H54 (cell line): ENCODE measurements around the gene SYTL3.
A peak's percentile ranks its signal among the peaks of the same experiment; 100 is the strongest.
"Not testable (repeated sequence)": the region's sequence is repeated elsewhere in the genome, so short reads cannot be mapped to it uniquely, and the experiment has no call there.

Experiments
- DNase-seq: peaks from one replicate; pipeline ENCODE4 v3.0.0; 2011; ENCODE audit warnings: low spot score, mixed read lengths; ENCODE audit not compliant: insufficient read length
- FAIRE-seq: peaks from 3 replicates; lab custom pipeline; 2011; peaks lifted over from hg19 to GRCh38; lab: Jason Lieb, UNC
- POLR2A ChIP-seq: IDR thresholded peaks from 2 replicates; pipeline ENCODE4 v1.6.1; 2011; ENCODE audit warnings: low read depth, mild to moderate bottlenecking, low read length

SYTL3 gene

GRCh38 chr6:158782432-158783166 lies 132.7 kb downstream of the SYTL3 start:
- FAIRE-seq (no peak), DNase-seq (no peak)
- no peak for TF ChIP-seq POLR2A

GRCh38 chr6:158783167-158783450 lies 133.3 kb downstream of the SYTL3 start:
- FAIRE-seq, result no peak
- no peak for DNase-seq
- no peak for TF ChIP-seq POLR2A

GRCh38 chr6:158783851-158784250 lies 134.0 kb downstream of the SYTL3 start:
- no peak for DNase-seq
- no peak for FAIRE-seq
- no peak for TF ChIP-seq POLR2A

- no peak for TF ChIP-seq POLR2A
- FAIRE-seq (no peak), DNase-seq (peak; percentile 49)
Measured at GRCh38 chr6:158784505-158784904, 134.7 kb downstream of the SYTL3 start.

GRCh38 chr6:158785036-158785435 lies 135.2 kb downstream of the SYTL3 start:
- DNase-seq (no peak), FAIRE-seq (no peak)
- no peak for TF ChIP-seq POLR2A

DNA sequence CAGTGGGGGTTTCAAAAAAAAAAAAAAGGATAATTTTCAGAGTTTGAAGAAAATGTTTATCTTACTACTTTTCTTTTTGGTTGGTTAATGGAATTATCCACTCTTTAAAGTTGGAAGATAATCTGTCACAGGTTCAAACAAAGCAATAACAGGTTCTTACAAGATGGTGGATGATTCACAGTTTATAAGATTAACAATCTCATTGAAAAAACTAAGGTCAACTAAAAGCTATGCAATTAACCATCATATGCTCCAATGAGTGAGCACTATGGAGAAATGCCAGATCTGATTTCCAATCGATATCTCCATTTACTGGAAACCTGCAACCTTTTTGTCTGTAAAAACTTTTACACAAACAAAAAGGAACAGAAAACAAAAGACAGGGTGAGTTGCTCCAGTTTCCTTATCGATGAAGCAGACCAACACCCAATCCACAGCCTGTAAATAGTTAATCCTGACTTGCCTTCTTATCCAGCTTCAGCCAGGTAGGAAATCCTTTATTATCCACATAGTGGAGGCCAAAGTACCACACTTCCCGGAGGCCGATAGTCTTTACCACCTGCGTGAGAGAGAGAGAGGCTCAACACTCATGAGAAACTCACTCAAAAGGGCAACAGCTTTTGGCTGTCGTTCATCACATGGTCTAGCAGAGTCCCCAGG lies 136.9 kb downstream of the SYTL3 start:
- no peak for TF ChIP-seq POLR2A

GRCh38 chr6:158787395-158787794 lies 137.5 kb downstream of the SYTL3 start:
- no peak for TF ChIP-seq POLR2A
- FAIRE-seq, result no peak
- DNase-seq, result no peak

More for the DNA sequence above, 136.9 kb downstream of the SYTL3 start:
- FAIRE-seq, result no peak
- no peak for DNase-seq

- no peak for TF ChIP-seq POLR2A
- FAIRE-seq (no peak), DNase-seq (no peak)
Measured at GRCh38 chr6:158789115-158789917, 139.5 kb downstream of the SYTL3 start.

GRCh38 chr6:158791274-158791855 lies 141.5 kb downstream of the SYTL3 start:
- no peak for TF ChIP-seq POLR2A
- DNase-seq, result no peak
- FAIRE-seq, result no peak

GRCh38 chr6:158792505-158792904 lies 142.7 kb downstream of the SYTL3 start:
- not testable (repeated sequence) for FAIRE-seq

DNA sequence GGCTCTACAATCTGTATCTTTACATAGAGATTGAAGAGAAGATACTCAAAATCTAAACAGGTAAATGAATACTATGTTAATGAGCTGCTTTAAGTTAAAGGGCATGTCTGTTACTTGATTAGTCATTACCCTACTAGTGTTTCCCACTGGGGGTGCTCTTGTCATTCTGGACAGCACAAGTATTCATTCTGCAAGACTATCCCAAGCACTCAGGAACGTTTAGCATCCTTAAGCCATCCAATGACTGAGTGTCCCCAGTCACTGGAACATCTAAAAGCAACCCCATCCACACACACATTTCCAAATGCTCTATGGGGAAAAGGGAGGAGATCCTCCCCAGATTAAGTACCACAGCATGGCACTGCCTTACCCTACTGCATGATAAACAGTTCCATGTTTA lies 143.6 kb downstream of the SYTL3 start:
- DNase-seq, result peak; percentile 30
- TF ChIP-seq POLR2A, result no peak
- no peak for FAIRE-seq

More at GRCh38 chr6:158792505-158792904, 142.7 kb downstream of the SYTL3 start:
- DNase-seq, result not testable (repeated sequence)

GRCh38 chr6:158795516-158795915 lies 145.7 kb downstream of the SYTL3 start:
- FAIRE-seq (no peak), DNase-seq (no peak)

DNA sequence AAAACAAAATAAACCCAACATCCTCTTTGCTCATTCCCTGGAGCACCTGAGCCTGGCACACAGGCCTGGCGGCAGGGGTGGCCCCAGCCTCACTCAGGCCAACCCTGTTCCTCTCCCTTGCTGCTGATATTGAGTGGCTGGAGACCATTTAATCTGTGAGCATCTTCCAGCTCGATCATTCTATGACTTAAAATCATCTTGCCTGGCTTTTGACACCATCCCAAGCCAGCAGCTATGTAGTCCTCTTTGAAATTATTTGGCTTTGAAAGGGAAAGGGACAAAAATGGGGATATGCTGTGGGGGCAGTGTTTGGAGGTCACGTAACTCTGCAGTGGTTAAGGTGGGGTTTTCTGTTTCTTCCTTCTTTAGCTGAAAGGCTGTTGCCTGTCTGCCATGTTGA lies 146.5 kb downstream of the SYTL3 start:
- DNase-seq (no peak), FAIRE-seq (no peak)
- no peak for TF ChIP-seq POLR2A

More at GRCh38 chr6:158795516-158795915, 145.7 kb downstream of the SYTL3 start:
- no peak for TF ChIP-seq POLR2A
